GM18498 (cell line): ENCODE measurements around the gene WDR83.
"Not testable (repeated sequence)": the region's sequence is repeated elsewhere in the genome, so short reads cannot be mapped to it uniquely, and the experiment has no call there.

ENCODE experiments used
- ATAC-seq: cut with Tn5 transposase; IDR thresholded peaks from one replicate; pipeline ENCODE4 v1.9.1; 2021; ENCODE audit warnings: mild to moderate bottlenecking, moderate library complexity; ENCODE audit not compliant: unreplicated experiment

The WDR83 gene

DNA sequence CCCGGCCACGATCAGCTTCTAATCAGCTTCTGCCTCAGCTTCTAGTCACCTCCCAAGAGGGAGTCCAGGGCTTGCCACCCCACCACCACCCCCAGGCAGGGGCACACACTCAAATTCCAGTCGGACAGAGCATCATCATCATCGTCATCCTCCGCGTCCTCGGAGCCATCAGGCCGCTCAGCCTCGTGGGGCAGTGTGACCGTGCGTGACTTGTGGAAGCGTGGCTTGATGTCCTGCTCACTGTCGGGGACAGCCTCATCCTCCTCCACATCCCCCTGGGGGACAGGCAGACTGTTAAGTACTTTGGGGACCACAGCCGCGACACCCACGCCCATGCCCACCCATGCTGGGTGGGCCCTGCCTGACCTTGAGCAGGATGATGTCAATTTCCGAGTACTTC, 44.6 kb downstream of the WDR83 start:
- ATAC-seq = no peak

DNA sequence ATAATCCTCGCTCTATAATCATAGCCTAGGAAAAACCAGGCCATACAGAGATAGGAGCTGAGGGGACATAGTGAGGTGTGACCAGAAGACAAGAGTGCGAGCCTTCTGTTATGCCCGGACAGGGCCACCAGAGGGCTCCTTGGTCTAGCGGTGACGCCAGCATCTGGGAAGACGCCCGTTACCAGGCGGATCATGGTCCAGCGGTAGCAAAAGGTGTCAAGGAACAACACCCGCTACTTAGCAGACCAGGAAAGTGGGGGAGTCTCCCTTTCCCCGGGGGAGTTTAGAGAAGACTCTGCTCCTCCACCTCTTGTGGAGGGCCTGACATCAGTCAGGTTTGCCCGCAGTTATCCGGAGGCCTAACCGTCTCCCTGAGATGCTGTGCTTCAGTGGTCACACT, 45.5 kb downstream of the WDR83 start:
- not testable (repeated sequence) for ATAC-seq

DNA sequence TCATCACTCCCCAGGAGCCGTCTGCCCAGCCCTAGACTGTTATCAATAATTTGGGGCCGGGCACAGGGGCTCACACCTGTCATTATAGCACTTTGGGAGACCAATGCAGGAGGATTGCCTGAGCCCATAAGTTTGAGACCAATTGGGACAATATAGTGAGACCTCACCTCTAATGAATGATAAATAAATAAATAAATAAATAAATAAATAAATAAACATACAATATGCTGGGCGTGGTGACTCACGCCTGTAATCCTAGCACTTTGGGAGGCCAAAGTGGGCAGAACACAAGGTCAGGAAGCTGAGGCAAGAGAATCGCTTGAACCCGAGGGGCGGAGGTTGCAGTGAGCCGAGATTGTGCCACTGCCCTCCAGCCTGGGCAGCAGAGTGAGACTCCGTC, 46.7 kb downstream of the WDR83 start:
- ATAC-seq = not testable (repeated sequence)

DNA sequence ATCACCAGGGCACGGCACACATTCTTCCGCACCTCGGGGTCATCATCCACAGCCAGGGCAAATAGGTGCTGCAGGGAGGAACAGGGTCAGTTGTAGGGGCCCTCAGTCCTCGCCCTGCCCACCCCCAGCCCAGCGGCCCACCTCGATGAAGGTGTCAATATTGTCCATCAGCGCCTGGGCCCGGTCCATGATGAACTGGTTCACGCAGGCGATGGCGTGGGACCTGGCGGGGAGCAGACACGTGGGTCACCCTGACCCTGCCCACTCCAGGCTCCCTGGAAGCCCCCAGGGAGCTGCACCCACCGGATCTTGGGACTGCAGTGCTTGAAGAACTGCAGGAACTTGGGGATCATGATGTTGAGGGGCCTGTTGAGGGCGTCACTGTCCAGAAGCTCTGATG, 48.5 kb downstream of the WDR83 start:
- ATAC-seq = no peak

DNA sequence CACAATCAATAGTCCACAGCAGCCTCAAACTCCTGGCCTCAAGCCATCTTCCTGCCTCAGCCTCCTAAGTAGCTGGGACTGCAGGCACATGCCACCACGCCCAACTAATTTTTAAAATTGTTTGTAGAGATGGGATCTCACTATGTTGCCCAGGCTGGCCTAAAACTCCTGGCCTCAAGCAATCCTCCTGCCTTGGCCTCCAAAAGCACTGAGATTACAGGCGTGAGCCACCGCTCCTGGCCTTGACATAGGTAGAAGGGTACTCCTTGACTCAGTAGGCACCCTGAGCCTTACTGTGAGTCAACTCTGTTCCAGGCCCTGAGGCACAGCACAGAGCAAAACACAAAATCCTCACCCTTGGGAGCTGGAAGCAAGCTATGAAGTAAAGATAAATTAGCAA, 49.3 kb downstream of the WDR83 start:
- no peak for ATAC-seq

DNA sequence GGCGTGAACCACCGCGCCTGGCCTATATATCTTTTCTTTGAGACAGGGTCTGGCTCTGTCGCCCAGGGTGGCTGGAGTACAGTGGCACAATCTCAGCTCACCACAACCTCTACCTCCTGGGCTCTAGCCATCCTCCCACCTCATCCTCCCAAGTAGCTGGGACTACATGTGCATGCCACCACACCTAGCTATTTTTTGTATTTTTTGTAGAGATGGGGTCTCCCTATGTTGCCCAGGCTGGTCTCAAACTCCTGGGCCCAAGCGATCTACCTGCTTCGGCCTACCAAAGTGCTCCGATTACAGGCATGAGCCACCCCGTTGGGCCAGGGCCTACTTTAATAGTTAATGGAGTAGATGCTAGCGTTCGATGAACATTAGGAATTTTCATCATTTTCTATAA, 53.7 kb downstream of the WDR83 start:
- no peak for ATAC-seq

DNA sequence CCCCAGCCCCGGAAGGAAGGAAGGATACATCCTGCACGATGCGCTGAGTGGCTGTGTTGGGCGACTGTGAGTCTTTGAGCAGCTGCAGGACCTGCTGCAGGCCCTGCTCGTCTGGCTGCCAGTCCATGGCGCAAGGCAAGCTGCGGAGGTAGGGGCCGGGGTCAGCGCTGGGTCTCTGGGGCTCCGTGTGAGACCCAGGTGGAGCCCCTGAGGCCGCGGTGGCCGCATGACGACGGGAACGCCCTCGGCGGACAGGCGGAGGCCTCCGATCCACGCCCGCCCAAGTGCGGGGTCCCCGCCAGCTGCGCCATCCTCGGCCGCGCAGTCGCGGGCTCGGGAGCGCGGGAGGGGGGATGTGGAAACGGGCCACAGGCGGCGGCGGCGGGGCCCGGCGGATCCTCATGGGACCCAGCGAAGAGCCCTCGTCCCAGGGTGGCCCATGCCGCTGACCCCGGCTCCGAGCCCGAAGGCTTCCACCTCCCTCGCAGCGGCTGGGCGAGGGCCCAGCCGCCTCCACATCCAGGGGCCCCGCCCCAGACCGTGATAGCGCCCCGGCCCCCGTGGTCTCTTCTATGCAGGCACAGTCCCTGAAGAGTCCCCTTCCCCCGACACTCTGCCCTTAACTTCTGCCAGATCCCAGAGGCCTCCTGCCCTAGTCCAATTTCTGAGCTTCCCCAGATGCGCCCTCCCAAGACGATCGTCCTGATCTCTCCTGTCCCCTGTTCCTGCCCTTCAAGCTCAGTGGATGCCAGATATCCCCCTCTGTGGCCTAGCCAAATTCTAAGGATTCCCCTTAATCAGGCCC, 54.4 kb downstream of the WDR83 start:
- ATAC-seq = no peak

DNA sequence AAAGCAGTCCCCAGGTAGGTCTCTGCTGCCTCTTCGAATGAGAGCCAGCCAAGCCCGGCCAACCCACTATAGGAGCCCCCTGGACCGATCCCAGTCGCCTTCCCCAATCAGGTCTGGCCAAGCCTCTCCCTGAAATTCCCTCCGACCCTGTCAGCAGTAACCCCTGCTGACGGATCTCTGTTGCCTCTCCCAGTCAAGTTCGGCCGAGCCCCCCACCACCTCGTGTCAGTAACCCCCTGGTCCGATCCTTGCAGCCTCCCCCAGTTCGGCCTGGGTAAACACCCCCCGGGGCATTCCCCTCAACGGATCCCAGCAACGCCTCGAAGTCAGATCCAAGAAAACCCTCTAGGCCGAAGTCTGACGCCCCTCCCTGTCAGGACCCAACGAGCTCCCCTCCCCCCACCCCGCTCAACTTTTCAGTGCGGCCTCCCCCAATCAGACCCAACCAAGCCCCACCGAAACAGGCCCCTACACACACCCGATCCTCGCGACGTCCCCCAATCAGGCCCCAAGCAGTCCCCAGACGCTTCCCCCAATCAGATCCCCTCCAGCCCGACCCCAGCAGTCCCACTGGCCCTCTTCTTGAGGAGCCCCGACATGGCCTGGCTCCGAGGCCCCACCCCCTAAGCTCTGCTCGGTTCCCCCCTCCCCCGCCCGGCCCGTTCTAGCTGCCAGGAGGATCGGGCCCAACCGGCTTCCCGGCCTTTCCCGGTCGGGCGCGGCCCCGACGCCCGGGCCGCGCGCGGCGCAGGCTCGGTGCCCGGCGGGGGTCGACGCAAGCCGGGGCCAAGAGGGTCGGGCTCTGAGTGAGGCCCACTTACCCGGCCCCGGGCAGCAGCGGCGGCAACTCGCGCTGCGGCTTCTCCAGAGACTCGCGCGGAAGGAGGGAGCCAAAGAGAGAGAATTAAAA, 55.3 kb downstream of the WDR83 start:
- ATAC-seq = peak; percentile 25

DNA sequence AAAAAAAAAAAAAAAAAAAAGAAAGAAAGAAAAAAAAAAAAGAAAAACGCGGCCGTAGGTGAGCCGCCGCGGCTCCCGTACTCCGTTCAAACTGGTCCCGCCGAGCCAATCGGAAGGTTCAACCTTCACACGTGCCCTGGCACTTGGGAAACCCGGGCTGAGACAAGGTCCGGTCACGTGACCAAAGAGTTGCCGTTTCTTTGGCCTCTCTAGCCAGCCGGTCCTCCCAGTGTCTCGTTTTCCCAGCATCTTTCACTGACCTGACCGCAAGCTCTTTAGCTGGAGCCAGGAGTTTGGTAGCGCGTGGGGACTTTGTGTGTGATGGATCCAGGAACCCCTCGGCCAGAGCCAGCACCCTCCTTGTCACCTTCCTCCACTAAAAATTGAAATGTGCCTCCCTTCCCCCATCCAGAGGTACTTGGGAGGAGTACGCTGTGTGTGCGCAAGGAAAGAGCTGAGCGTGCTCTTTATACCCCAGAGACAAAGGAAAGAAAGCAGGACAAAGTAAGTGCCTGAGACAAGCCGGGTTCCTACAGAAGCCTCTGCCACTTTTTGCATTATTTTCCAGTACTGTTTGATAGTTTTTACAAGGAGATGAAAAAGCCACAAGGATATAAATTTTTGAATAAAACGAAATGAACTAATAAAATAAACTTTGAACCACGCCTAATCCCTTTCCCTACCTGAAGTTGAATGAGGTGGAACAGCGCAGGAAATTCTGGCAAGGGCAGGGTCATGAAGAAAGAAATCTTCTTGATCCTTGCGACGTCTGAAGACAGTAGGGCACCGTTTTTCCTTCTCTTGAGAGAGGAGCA, 56.2 kb downstream of the WDR83 start:
- peak; percentile 76 for ATAC-seq

DNA sequence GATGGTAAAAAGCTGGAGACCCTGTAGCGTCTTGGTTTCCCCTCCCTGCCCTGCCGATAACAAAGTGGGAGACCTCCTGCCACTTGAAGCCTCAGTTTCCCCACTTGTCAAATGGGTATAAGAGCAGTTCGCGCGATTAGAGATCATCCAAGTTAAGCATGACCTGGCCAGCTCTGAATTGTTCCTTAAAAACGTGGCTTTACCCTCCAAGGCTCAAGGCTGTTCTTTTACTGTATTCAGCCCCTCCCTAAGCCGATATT, 56.7 kb downstream of the WDR83 start:
- no peak for ATAC-seq

DNA sequence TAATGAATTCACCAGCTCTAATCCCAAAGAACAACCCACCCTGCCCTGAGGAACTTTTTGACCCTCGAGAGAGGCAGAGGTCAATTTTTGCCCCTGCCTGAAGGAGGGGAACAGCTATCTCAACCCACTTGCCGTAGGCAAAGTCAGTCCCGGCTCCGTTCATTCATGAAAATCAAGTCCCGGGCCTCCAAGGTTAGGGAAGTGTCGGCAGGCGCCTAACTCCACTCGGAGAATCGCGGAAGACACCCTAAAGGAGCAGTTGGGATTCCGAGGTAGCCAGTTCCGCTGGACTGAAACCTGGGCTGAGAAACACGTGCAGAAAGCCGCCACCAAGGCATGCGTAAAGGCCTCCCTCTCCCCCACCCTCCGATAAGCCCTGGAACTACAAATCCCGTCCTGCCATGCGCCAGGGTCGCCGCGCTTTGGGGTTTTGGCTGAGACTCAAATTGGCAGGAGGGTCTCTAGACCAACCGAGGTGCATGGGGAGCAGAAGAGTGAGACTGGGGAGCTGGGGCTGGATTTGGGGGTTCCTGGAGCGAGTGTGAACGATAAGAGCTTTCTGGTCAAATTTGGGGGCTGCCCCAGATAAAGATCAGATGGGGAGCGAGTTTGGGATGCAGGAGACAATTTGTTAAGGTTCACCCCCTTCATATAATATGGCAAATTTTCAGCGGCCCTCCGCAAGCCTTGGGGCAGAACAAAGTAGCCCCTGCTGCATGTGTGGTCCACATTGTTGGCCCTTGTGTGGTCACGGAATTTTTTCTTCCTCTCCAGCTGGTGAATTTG, 57.2 kb downstream of the WDR83 start, which contains the start of gene TNPO2:
Gene TNPO2, minus strand, starts transcription at position 292 of the 786 bp plus-strand sequence. CDS start 2,955 bp downstream, outside the sequence.
- no peak for ATAC-seq
